HG02798 (cell line): ENCODE data around the gene RTRAF.

ENCODE experiments used
- ATAC-seq: cut with Tn5 transposase; IDR thresholded peaks from one replicate; pipeline ENCODE4 v1.9.1; 2021; ENCODE audit warnings: mild to moderate bottlenecking; ENCODE audit not compliant: unreplicated experiment, poor library complexity

Gene RTRAF

GRCh38 chr14:52018970-52019369 lies 29.6 kb downstream of the RTRAF start:
- ATAC-seq, result no peak

- ATAC-seq, result no peak
Observed at GRCh38 chr14:52020161-52020714, 30.9 kb downstream of the RTRAF start.

GRCh38 chr14:52020866-52021717 lies 31.7 kb downstream of the RTRAF start:
- ATAC-seq, result no peak

- ATAC-seq, result peak; percentile 74
Observed at GRCh38 chr14:52021957-52022600, 32.7 kb downstream of the RTRAF start.

- ATAC-seq, result no peak
Observed at GRCh38 chr14:52023518-52023917, 34.2 kb downstream of the RTRAF start.

GRCh38 chr14:52025310-52025709 lies 36.0 kb downstream of the RTRAF start:
- no peak for ATAC-seq

- no peak for ATAC-seq
Observed at GRCh38 chr14:52026017-52026660, 36.8 kb downstream of the RTRAF start.

GRCh38 chr14:52026901-52027300 lies 37.6 kb downstream of the RTRAF start:
- no peak for ATAC-seq

GRCh38 chr14:52029881-52030280 lies 40.5 kb downstream of the RTRAF start:
- no peak for ATAC-seq

GRCh38 chr14:52031781-52032180 lies 42.4 kb downstream of the RTRAF start:
- ATAC-seq, result no peak

GRCh38 chr14:52032204-52032801 lies 43.0 kb downstream of the RTRAF start:
- ATAC-seq, result no peak

- ATAC-seq, result no peak
Observed at GRCh38 chr14:52033101-52033642, 43.8 kb downstream of the RTRAF start.

GRCh38 chr14:52039124-52039815 lies 49.9 kb downstream of the RTRAF start:
- no peak for ATAC-seq

- no peak for ATAC-seq
Observed at GRCh38 chr14:52040598-52040997, 51.3 kb downstream of the RTRAF start.

GRCh38 chr14:52042371-52043289 lies 53.3 kb downstream of the RTRAF start:
- no peak for ATAC-seq

- ATAC-seq, result no peak
Observed at GRCh38 chr14:52043690-52044089, 54.3 kb downstream of the RTRAF start.

- no peak for ATAC-seq
Observed at GRCh38 chr14:52044791-52045522, 55.6 kb downstream of the RTRAF start.

GRCh38 chr14:52046376-52046917 lies 57.1 kb downstream of the RTRAF start:
- no peak for ATAC-seq
